GM04504 (cell line): ENCODE data around the gene SPTSSB.

Experiments
- DNase-seq: peaks from one replicate; pipeline ENCODE4 v3.0.0-alpha.2; 2012; ENCODE audit warnings: low read depth

SPTSSB gene, protein sequence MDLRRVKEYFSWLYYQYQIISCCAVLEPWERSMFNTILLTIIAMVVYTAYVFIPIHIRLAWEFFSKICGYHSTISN

GRCh38 chr3:161371441-161372320 lies at the start of gene SPTSSB:
TSS of gene SPTSSB (minus strand) at chr3:161371517. CDS start at chr3:161346323, 25,194 bp downstream.
- no peak for DNase-seq

DNA sequence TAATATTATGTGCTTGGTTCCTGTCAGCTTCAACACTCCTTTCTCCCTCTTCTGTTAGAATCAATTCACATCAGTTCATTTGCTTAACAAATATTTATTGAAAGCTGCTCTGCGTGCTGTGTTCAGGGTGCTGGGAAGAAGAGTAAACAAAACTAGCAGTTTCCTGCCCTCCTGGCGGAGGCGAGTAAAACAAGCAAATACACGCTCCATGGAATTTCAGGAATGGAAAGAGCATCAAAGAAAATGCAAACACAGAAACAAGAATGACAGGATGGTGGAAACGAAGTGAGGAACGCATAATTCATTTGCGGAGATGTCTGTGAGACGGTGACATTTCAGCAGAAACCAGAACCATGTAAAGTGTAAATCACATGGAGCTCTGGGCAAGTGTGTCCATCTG lies 49.4 kb upstream of the SPTSSB start:
- DNase-seq = no peak

DNA sequence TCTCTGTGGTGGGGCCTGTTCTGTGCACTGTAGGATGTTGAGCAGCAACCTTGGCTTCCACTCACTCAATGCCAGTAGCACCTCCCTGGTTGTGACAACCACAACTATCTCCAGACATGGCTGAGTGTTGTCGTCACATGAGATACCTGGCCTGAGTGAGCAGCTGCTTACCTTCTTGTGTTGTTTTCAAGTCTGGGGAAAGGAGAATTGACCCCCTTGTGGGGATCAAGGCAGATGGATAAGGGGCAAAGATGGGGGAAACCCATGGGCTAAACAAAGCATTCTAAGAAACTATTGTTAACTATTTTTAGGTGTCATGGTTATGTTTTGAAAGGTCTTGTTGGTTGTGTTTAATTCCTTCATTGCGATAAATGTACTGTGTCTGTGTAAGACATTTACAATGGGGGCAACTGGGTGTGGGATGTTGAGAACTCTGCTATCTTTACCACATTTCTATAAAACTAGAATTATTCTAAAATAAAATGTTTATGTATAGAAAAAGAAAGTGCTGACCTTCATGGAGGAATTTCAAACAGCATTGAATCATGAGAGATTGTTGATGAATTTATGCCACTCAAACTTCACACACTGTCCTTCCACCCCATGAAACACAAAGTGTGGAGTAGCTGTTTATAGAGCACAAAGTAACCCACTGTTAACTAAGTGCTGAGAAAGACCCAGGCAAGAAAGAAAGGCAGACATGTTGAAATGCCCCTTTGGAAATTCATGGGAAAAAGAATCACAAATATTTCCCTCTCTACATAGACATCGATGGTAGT lies 48.4 kb upstream of the SPTSSB start:
- DNase-seq = no peak

DNA sequence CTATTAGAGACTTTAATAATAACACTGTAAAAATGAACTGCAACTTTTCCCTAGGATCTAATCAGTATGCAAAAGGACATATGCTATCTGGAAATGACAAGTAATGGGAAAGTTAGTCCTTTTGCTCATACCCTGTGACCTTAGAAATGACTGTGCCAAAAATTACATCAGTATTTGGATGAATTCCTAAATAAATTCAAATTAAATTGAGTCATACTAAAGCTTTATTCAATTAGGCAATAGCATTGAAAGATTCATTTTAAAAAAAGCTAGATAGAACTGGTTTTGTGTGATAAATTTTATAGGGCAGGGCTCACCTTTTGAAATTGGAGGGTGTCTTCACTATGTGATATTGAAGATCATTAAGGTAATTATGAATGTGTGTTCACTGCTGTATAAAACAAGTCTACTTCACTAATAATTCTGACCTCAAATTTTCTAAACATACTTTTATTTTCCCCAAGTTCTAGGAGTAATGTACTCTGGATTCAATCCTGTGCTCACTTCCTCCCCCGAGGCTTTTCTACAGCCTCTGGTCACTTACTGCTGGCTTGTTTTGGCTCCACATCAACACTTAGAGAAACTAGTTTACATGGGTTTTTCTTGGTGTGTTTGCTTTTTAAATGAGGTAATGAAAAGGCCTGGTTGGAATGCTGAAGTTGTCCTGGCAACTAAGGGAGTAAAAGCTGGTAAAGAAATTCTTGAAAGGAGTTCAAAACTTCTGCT lies 44.4 kb upstream of the SPTSSB start:
- peak; percentile 43 for DNase-seq

DNA sequence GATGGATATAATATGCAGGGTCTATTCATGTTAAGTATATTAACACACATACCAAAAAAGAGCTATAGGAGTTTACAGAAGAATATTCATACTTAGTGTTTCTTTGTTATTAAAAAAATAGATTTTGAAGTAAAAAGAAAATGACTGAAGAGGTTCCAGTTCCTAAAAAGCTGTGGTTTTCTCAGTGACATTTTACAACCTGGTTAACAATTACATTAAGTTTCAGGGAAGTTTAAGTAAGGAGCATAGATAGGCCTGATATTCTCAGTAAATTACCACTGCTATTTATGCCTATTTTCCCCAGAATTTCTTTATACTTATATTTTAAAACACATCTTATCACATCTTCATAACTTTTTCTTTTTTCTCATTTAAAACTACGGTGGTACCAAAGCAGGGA lies 43.6 kb upstream of the SPTSSB start:
- no peak for DNase-seq

- no peak for DNase-seq
Observed at GRCh38 chr3:161413855-161414210, 42.5 kb upstream of the SPTSSB start.

GRCh38 chr3:161413127-161413854 lies 42.0 kb upstream of the SPTSSB start:
- no peak for DNase-seq

GRCh38 chr3:161412123-161412522 lies 40.8 kb upstream of the SPTSSB start:
- no peak for DNase-seq

GRCh38 chr3:161409858-161410257 lies 38.5 kb upstream of the SPTSSB start:
- DNase-seq = no peak

DNA sequence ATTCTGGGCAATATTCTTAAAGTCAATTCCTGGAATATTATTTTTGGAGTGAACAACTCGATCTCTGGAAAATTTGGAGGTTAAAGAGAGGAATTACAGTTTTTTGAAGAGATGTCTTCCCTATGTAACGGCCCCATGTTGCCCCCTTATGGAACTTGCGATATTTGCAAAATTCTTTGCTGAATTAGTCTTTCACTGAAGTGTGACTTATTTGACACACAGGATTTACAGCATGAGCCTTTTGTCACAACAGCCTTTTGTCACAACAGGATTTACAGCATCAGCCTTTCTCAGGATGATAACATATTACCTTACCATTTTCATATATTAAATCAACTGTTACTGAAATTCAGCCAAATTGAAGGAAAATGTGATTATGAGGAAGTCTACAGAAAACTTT lies 37.8 kb upstream of the SPTSSB start:
- no peak for DNase-seq

- no peak for DNase-seq
Observed at GRCh38 chr3:161406594-161407555, 35.6 kb upstream of the SPTSSB start.

DNA sequence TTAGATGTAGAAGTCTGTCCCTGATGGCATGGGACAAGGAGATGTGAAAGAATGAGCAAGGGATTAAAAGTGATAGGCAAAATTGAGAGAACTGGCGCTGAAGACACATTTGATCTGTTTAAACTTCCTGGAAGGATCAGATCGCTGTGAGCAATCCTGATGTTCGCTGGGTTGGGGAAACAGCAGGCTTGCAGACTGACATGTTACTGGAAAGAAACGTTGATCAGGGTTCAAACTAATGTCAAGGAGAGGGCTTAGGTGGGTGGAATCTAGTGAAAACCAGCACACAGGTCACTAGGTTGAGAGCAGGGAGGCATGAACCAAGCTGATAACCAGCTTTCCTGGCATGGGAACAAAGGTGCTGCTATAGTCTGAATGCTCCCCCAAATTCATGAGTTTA lies 34.5 kb upstream of the SPTSSB start:
- no peak for DNase-seq

GRCh38 chr3:161405087-161405486 lies 33.8 kb upstream of the SPTSSB start:
- DNase-seq = no peak

DNA sequence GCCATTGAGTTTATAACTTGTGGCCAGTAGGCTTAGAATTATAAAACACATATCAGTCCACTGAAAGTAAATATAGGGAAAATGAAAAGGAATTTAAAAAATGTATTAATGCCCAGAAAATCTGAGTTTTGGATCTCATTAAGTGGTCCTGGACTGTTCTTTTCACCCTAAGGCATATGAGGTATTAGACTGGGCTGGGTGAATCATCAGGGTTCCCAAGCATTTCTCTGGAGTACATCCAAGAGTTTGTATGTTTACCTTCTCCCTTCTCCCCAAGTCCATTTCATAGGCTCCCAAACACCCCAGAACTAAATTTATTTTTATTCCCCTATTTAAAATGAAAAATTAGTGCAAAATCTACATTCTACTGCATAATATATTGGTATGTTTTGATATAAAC lies 31.9 kb upstream of the SPTSSB start:
- DNase-seq = no peak

DNA sequence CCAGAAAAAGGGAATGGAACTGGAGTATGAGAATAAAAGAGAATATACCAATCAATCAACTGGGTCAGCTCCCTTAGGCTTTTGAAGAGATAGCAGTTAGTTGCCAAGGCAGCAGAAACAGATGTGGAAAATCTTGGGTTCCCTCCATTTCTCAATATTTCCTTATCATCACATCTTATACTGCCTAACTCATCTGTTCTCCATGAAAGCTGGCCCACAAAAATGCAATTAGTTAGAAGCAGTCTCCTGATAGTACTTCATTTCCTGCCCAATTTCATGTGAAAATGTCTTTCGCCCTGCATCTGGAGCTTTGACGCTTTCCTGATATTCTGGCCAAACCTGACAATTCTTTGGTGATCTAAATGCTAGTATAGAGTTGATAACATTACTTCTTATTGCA lies 30.1 kb upstream of the SPTSSB start:
- DNase-seq = no peak

GRCh38 chr3:161400650-161401049 lies 29.3 kb upstream of the SPTSSB start:
- DNase-seq = no peak

- no peak for DNase-seq
Observed at GRCh38 chr3:161395115-161396012, 24.0 kb upstream of the SPTSSB start.

DNA sequence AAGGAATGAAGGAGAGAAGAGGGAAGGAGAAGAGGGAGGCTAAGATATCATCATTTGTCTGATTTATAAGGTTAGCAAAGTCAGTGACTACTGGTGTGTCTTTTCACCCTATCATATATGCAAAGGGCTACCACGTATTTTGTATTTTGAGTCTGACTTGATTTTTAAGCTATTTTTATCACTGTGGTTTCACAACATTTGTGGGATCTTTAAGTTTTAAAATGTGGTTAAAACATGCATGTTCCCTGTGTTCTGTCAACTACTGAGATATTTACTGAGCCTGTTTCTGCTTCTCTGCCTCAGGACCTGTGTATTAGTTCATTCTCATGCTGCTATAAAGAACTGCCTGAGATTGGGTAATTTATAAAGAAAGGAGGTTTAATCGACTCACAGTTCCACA lies 22.5 kb upstream of the SPTSSB start:
- DNase-seq = no peak

- no peak for DNase-seq
Observed at GRCh38 chr3:161393310-161393709, 22.0 kb upstream of the SPTSSB start.

- DNase-seq = no peak
Observed at GRCh38 chr3:161392853-161393252, 21.5 kb upstream of the SPTSSB start.
